B cell (primary cell): Measurements from ENCODE around the gene JADE2. TPM values are rescaled to one million over a fixed set of nuclear protein-coding genes. Genes with fewer than 3 reads are reported as not detected.

Source experiments
- ATAC-seq: fragments of 200-7000 bp; cut with Tn5 transposase; one replicate; pipeline ENCODE4 v1.10.0; 2021; ENCODE audit warnings: low read depth, mild to moderate bottlenecking, moderate number of reproducible peaks, moderate library complexity
- CTCF ChIA-PET: fragments of 350-600 bp; sonication (Branson Sonifier 250); formaldehyde crosslinking; loops from one replicate; lab custom pipeline; 2021; ENCODE audit warnings: antibody characterized with exemption, inconsistent platforms; lab: Charles Lee
- POLR2A ChIA-PET: fragments of 350-600 bp; sonication (Branson Sonifier 250); formaldehyde crosslinking; loops from one replicate; lab custom pipeline; 2021; ENCODE audit warnings: antibody characterized with exemption; lab: Charles Lee
- DNase-seq: peaks from one replicate; pipeline ENCODE4 v3.0.0; 2013
- H2AFZ ChIP-seq: 2 replicates; pipeline ENCODE4 v1.6.1; 2012; ENCODE audit warnings: mild to moderate bottlenecking, low read depth, low read length; ENCODE audit not compliant: insufficient read depth, poor library complexity, severe bottlenecking
- H3K27ac ChIP-seq, 2 donors: 1 replicate in 1 of 2; 2 replicates in 1 of 2; pipeline ENCODE4 v1.5.1; 2012 to 2013; ENCODE audit warnings: low read length in 2 of 2, mild to moderate bottlenecking in 2 of 2, moderate library complexity in 1 of 2
- H3K27me3 ChIP-seq, 4 experiments: fragments of 200-600 bp in 1 of 4; sonication (generic) in 1 of 4; replicated peaks in 1 of 4; 1 replicate in 2 of 4; 2 replicates in 2 of 4; pipeline versions ENCODE4 v1.6.1 to v1.7.0; 2013 to 2016; ENCODE audit warnings: low read length in 3 of 4, mild to moderate bottlenecking in 2 of 4, mixed read lengths in 1 of 4, moderate library complexity in 1 of 4; ENCODE audit not compliant: insufficient read depth in 4 of 4, control insufficient read depth in 3 of 4; ENCODE audit errors: control extremely low read depth in 1 of 4
- H3K36me3 ChIP-seq, 2 experiments: replicated peaks in 1 of 2; 1 replicate in 1 of 2; 2 replicates in 1 of 2; pipeline versions ENCODE4 v1.6.1 to v1.7.1; 2013; ENCODE audit warnings: low read length in 1 of 2; ENCODE audit not compliant: insufficient read depth in 2 of 2, control insufficient read depth in 1 of 2; ENCODE audit errors: control extremely low read depth in 1 of 2, extremely low read depth in 1 of 2
- H3K4me1 ChIP-seq, 2 donors: fragments of 200-600 bp in 1 of 2; sonication (generic) in 1 of 2; 1 replicate in 1 of 2; 2 replicates in 1 of 2; pipeline versions ENCODE4 v1.5.1 to v1.6.1; 2013 to 2017; ENCODE audit warnings: low read length in 2 of 2; ENCODE audit not compliant: control insufficient read depth in 2 of 2, insufficient read depth in 2 of 2
- H3K4me2 ChIP-seq: replicated peaks from 2 replicates; pipeline ENCODE3; 2012; ENCODE audit warnings: mild to moderate bottlenecking, low read depth, low read length; ENCODE audit not compliant: poor library complexity, severe bottlenecking
- H3K4me3 ChIP-seq, 5 experiments: fragments of 200-600 bp in 1 of 5; sonication (generic) in 1 of 5; 1 replicate in 3 of 5; 2 replicates in 2 of 5; pipeline versions ENCODE4 v1.5.1 to v1.7.0; 2011 to 2016; ENCODE audit warnings: low read length in 4 of 5, mild to moderate bottlenecking in 4 of 5, low read depth in 2 of 5, control low read depth in 1 of 5, moderate library complexity in 1 of 5; ENCODE audit not compliant: insufficient read depth in 1 of 5; ENCODE audit errors: control extremely low read depth in 1 of 5, extremely low read depth in 1 of 5
- H3K79me2 ChIP-seq: fragments of 200-600 bp; sonication (generic); one replicate; pipeline ENCODE4 v1.6.0; 2016; ENCODE audit warnings: low read length; ENCODE audit not compliant: control insufficient read depth, insufficient read depth
- H3K9ac ChIP-seq: fragments of 200-600 bp; sonication (generic); 2 replicates; pipeline ENCODE4 v1.6.1; 2017; ENCODE audit warnings: mild to moderate bottlenecking, low read length, moderate library complexity
- H3K9me3 ChIP-seq, 3 donors: one replicate each; pipeline versions ENCODE4 v1.6.1 to v1.7.1; 2013; ENCODE audit warnings: low read length in 2 of 3; ENCODE audit not compliant: control insufficient read depth in 2 of 3, insufficient read depth in 1 of 3; ENCODE audit errors: control extremely low read depth in 1 of 3
- H4K20me1 ChIP-seq: 2 replicates; pipeline ENCODE4 v1.6.0; 2012; ENCODE audit warnings: mild to moderate bottlenecking, low read length; ENCODE audit not compliant: insufficient read depth, control insufficient read depth, poor library complexity, severe bottlenecking
- H3K27ac Mint-ChIP-seq: one replicate; pipeline ENCODE4 v1.8.0; 2021; ENCODE audit warnings: mixed read lengths
- H3K27me3 Mint-ChIP-seq: one replicate; pipeline ENCODE4 v1.8.0; 2021; ENCODE audit warnings: mixed read lengths
- H3K4me1 Mint-ChIP-seq: one replicate; pipeline ENCODE4 v1.8.0; 2021; ENCODE audit warnings: mixed read lengths
- H3K4me3 Mint-ChIP-seq: one replicate; pipeline ENCODE4 v1.8.0; 2021; ENCODE audit warnings: mixed read lengths
- H3K9me3 Mint-ChIP-seq: one replicate; pipeline ENCODE4 v1.8.0; 2022; ENCODE audit warnings: mixed read lengths; ENCODE audit not compliant: insufficient read depth
- CTCF ChIP-seq: fragments of 200-600 bp; IDR thresholded peaks from one replicate; pipeline ENCODE4 v1.8.0; 2022; ENCODE audit warnings: antibody characterized with exemption, mild to moderate bottlenecking
- EZH2 ChIP-seq: IDR thresholded peaks from 2 replicates; pipeline ENCODE4 v1.6.1; 2012; ENCODE audit warnings: borderline replicate concordance, low read depth, mild to moderate bottlenecking, moderate library complexity, low read length; ENCODE audit not compliant: insufficient read depth, poor library complexity, severe bottlenecking
- WGBS: methylation state at CpG from one replicate; pipeline ENCODE4 v1.1.5; 2013; ENCODE audit warnings: missing lambda C conversion rate; ENCODE audit not compliant: insufficient coverage; 5-methylcytosine and 5-hydroxymethylcytosine counted together
- intact Hi-C: fragments of 100-400 bp; cut with micrococcal nuclease; formaldehyde crosslinking; loops from one replicate; pipeline ENCODE4 v1.10.0; 2022
- polyA plus RNA-seq: library from polyadenylated mRNA; depleted of rRNA; stranded (reverse); fragments of >200 nt; gene quantifications from 2 replicates; pipeline ENCODE4 v1.2.3, GENCODE V29; 2012
- total RNA-seq, 2 donors: library from RNA; stranded (reverse); fragments of 120-200 nt in 1 of 2; gene quantifications; 1 replicate in 1 of 2; 2 replicates in 1 of 2; pipeline versions ENCODE4 v1.2.3 to v1.2.4, GENCODE V29; 2013 to 2022

The JADE2 gene
- total and polyA plus RNA-seq, 2 donors (not counting 1 experiment from before 2014, with no cell fraction given) = 80.5 to 247 TPM

- DNase-seq = no peak
- Histone ChIP-seq H2AFZ (no peak overlapping the region), H3K4me1 (peaks cover 3% of the 10 kb centered on the region in 2 donors), H3K4me2 (no peak overlapping the region), H3K27me3 (no peaks in the 10 kb centered on the region), H3K4me3 (no peak overlapping the region), H3K27ac (no peak overlapping the region), H3K36me3 (no peaks in the 10 kb centered on the region), H3K9ac (no peak overlapping the region), H3K9me3 (no peaks in the 10 kb centered on the region), H3K79me2 (no peaks in the 10 kb centered on the region), H4K20me1 (no peaks in the 10 kb centered on the region)
- intact Hi-C loops = no loop called here
- WGBS = 85% methylated on average over 5 of the region's 5 CpGs
- Mint-ChIP-seq H3K9me3 (no peaks in the 10 kb centered on the region), H3K4me3 (no peak overlapping the region), H3K4me1 (peaks cover 3% of the 10 kb centered on the region), H3K27ac (no peak overlapping the region), H3K27me3 (no peaks in the 10 kb centered on the region)
- no peak for ATAC-seq
- TF ChIP-seq EZH2 = no peak
- no peak for TF ChIP-seq CTCF
- ChIA-PET CTCF (interaction anchor here (0.6 to 1.0 kb wide), 2 partner anchors 41 to 106 kb away, joined by 3 read pairs; partner anchors contain the start of gene CDKN2AIPNL), POLR2A (no interaction called here)
Measured at GRCh38 chr5:134517553-134517952, 7.9 kb upstream of the JADE2 start.

- no peaks in the 10 kb centered on the region for H3K36me3 ChIP-seq
- no peaks in the 10 kb centered on the region for H4K20me1 ChIP-seq
- H3K27me3 ChIP-seq = no peaks in the 10 kb centered on the region
- H3K27me3 Mint-ChIP-seq = no peaks in the 10 kb centered on the region
- CTCF ChIA-PET = interaction anchor here (0.8 to 1.7 kb wide), 3 partner anchors 58 to 111 kb away, joined by 4 to 5 read pairs (median 4); partner anchors contain the start of gene CDKN2AIPNL
- no peak overlapping the region for H3K4me2 ChIP-seq
- ATAC-seq = no peak
- DNase-seq = no peak
- H3K9ac ChIP-seq = no peak overlapping the region
- TF ChIP-seq EZH2 = no peak
- TF ChIP-seq CTCF = no peak
- H3K4me1 Mint-ChIP-seq = peaks cover 14% of the 10 kb centered on the region
- no peak overlapping the region for H2AFZ ChIP-seq
- no peak overlapping the region for H3K4me3 ChIP-seq
- H3K9me3 ChIP-seq = no peaks in the 10 kb centered on the region
- no CpG with 5 or more reads among the region's 2 CpGs for WGBS
- no peaks in the 10 kb centered on the region for H3K9me3 Mint-ChIP-seq
- intact Hi-C loops = loop anchor here (10.0 kb wide), 1 partner anchor 385 kb away; the partner anchor contains the start of gene PCBD2
- H3K4me3 Mint-ChIP-seq = no peak overlapping the region
- POLR2A ChIA-PET = no interaction called here
- peaks cover 6 to 12% of the 10 kb centered on the region in 2 donors for H3K4me1 ChIP-seq
- H3K27ac Mint-ChIP-seq = no peak overlapping the region
- H3K27ac ChIP-seq = no peak overlapping the region
- peaks cover 4% of the 10 kb centered on the region for H3K79me2 ChIP-seq
Measured at GRCh38 chr5:134519989-134520388, 5.5 kb upstream of the JADE2 start.
